Keratinocyte (primary cell): ENCODE results near the gene XRCC2. TPM values are rescaled to one million over a fixed set of nuclear protein-coding genes. Genes with fewer than 3 reads are reported as not detected.

Experiments used
- DNase-seq: peaks from one replicate; pipeline ENCODE4 v3.0.0-alpha.2; 2011; ENCODE audit warnings: low read depth, missing footprints, low spot score
- FAIRE-seq: peaks from 2 replicates; lab custom pipeline; 2011; peaks lifted over from hg19 to GRCh38; lab: Jason Lieb, UNC
- H2AFZ ChIP-seq: 2 replicates; pipeline ENCODE4 v1.6.0; 2012; ENCODE audit warnings: low read length, control low read depth, inconsistent platforms; ENCODE audit not compliant: control insufficient read depth
- H3K27ac ChIP-seq: 2 replicates; pipeline ENCODE4 v1.5.1; 2011; ENCODE audit warnings: low read length; ENCODE audit not compliant: control insufficient read depth, insufficient read depth
- H3K27me3 ChIP-seq: 3 replicates; pipeline ENCODE4 v1.6.0; 2011; ENCODE audit warnings: low read length; ENCODE audit not compliant: control insufficient read depth, insufficient read depth; ENCODE audit errors: extremely low read depth
- H3K36me3 ChIP-seq, 2 experiments: 2 replicates in 1 of 2; 3 replicates in 1 of 2; pipeline ENCODE4 v1.5.1; 2011; ENCODE audit warnings: low read length in 2 of 2, mild to moderate bottlenecking in 1 of 2; ENCODE audit not compliant: control insufficient read depth in 2 of 2, insufficient read depth in 2 of 2; ENCODE audit errors: extremely low read depth in 1 of 2
- H3K4me1 ChIP-seq: 3 replicates; pipeline ENCODE4 v1.5.1; 2011; ENCODE audit warnings: low read length; ENCODE audit not compliant: control insufficient read depth, insufficient read depth; ENCODE audit errors: extremely low read depth
- H3K4me2 ChIP-seq: 3 replicates; pipeline ENCODE4 v1.6.0; 2011; ENCODE audit warnings: low read depth, low read length; ENCODE audit not compliant: control insufficient read depth, insufficient read depth; ENCODE audit errors: extremely low read depth
- H3K4me3 ChIP-seq, 3 experiments: fragments of 200-600 bp in 1 of 3; sonication (generic) in 1 of 3; 2 replicates in 2 of 3; 3 replicates in 1 of 3; pipeline ENCODE4 v1.5.1; 2011 to 2016; ENCODE audit warnings: low read length in 3 of 3, mild to moderate bottlenecking in 3 of 3, control low read depth in 2 of 3, inconsistent platforms in 1 of 3, low read depth in 1 of 3, mixed read lengths in 1 of 3, mixed run types in 1 of 3, moderate library complexity in 1 of 3; ENCODE audit not compliant: control insufficient read depth in 2 of 3, insufficient read depth in 2 of 3; ENCODE audit errors: extremely low read depth in 1 of 3
- H3K79me2 ChIP-seq: 2 replicates; pipeline ENCODE4 v1.6.0; 2012; ENCODE audit warnings: low read length; ENCODE audit not compliant: control insufficient read depth, insufficient read depth
- H3K9ac ChIP-seq: 3 replicates; pipeline ENCODE4 v1.6.0; 2011; ENCODE audit warnings: low read length; ENCODE audit not compliant: control insufficient read depth, insufficient read depth; ENCODE audit errors: extremely low read depth
- H3K9me1 ChIP-seq: 3 replicates; pipeline ENCODE4 v1.6.0; 2011; ENCODE audit warnings: low read length; ENCODE audit not compliant: control insufficient read depth, insufficient read depth; ENCODE audit errors: extremely low read depth
- H3K9me3 ChIP-seq: 2 replicates; pipeline ENCODE4 v1.5.1; 2012; ENCODE audit warnings: low read depth, low read length; ENCODE audit not compliant: control insufficient read depth
- H4K20me1 ChIP-seq: 3 replicates; pipeline ENCODE4 v1.6.0; 2011; ENCODE audit warnings: low read length; ENCODE audit not compliant: control insufficient read depth, insufficient read depth; ENCODE audit errors: extremely low read depth
- CTCF ChIP-seq, 3 experiments: IDR thresholded peaks in 1 of 3; conservative IDR thresholded peaks in 1 of 3; optimal IDR thresholded peaks in 1 of 3; 2 replicates in 2 of 3; 3 replicates in 1 of 3; pipeline versions ENCODE3 to v1.5.1; 2011; ENCODE audit warnings: low read length in 3 of 3, mild to moderate bottlenecking in 3 of 3, moderate library complexity in 2 of 3, control low read depth in 1 of 3, inconsistent platforms in 1 of 3; ENCODE audit not compliant: insufficient read depth in 2 of 3; ENCODE audit errors: extremely low read depth in 1 of 3
- EZH2 ChIP-seq: IDR thresholded peaks from one replicate; pipeline ENCODE4 v1.6.1; 2012; ENCODE audit warnings: inconsistent platforms, mild to moderate bottlenecking, low read length, moderate library complexity
- dilution Hi-C: fragments of 300-500 bp; cut with MboI; formaldehyde crosslinking; loops from one replicate; pipeline ENCODE4 v1.7.0; 2020; ENCODE audit warnings: low sequenced_read_pairs; ENCODE audit not compliant: extremely low pct_ligation_motif_present
- polyA plus RNA-seq, 5 experiments: library from polyadenylated mRNA; depleted of rRNA in 3 of 5; stranded (reverse) in 3 of 5; stranded (forward) in 1 of 5; unstranded in 1 of 5; fragments of >200 nt; gene quantifications; 1 replicate in 1 of 5; 2 replicates in 3 of 5; 3 replicates in 1 of 5; pipeline versions ENCODE4 v1.2.1 to v1.2.3, GENCODE V29; 2011 to 2012; ENCODE audit warnings: missing spikeins in 2 of 5, low read depth in 1 of 5, low replicate concordance in 1 of 5

XRCC2 gene
- polyA plus RNA-seq, 1 donor (not counting 4 experiments of a cell fraction or from before 2014, with no cell fraction given), result 3.8 TPM

GRCh38 chr7:152601305-152601798 is 74.6 kb downstream of the XRCC2 start:
- TF ChIP-seq CTCF (optimal IDR thresholded peaks at IDR 0.05 in 1 of 3, IDR thresholded peaks at IDR 0.05 in 1 of 3, conservative IDR thresholded peaks at IDR 0.05 in 1 of 3; ENCODE audit: extremely low read depth in 1 of 3, insufficient read depth in 2 of 3, low read length in 3 of 3), result no peak
- TF ChIP-seq EZH2, result no peak
- DNase-seq (no peak), FAIRE-seq (no peak)
- H3K79me2 ChIP-seq, result no peaks in the 10 kb centered on the region
- dilution Hi-C loops, result no loop called here
- no peaks in the 10 kb centered on the region for H3K27me3 ChIP-seq
- H3K9me1 ChIP-seq, result no peaks in the 10 kb centered on the region
- no peaks in the 10 kb centered on the region for H3K36me3 ChIP-seq
- H3K4me3 ChIP-seq, result no peak overlapping the region
- no peak overlapping the region for H3K9ac ChIP-seq
- no peak overlapping the region for H3K27ac ChIP-seq
- H3K9me3 ChIP-seq, result no peaks in the 10 kb centered on the region
- no peak overlapping the region for H3K4me2 ChIP-seq
- H2AFZ ChIP-seq, result no peak overlapping the region
- no peaks in the 10 kb centered on the region for H4K20me1 ChIP-seq
- no peaks in the 10 kb centered on the region for H3K4me1 ChIP-seq

- dilution Hi-C loops, result no loop called here
- FAIRE-seq, result no peak
Measured at GRCh38 chr7:152600266-152600665, 75.7 kb downstream of the XRCC2 start.

More at GRCh38 chr7:152600266-152600665, 75.7 kb downstream of the XRCC2 start:
- no peak overlapping the region for H2AFZ ChIP-seq
- no peaks in the 10 kb centered on the region for H4K20me1 ChIP-seq
- no peak overlapping the region for H3K4me3 ChIP-seq
- no peak for DNase-seq
- H3K79me2 ChIP-seq, result no peaks in the 10 kb centered on the region
- TF ChIP-seq CTCF (optimal IDR thresholded peaks at IDR 0.05 in 1 of 3, IDR thresholded peaks at IDR 0.05 in 1 of 3, conservative IDR thresholded peaks at IDR 0.05 in 1 of 3; ENCODE audit: extremely low read depth in 1 of 3, insufficient read depth in 2 of 3, low read length in 3 of 3), result no peak
- no peak for TF ChIP-seq EZH2
- no peaks in the 10 kb centered on the region for H3K4me1 ChIP-seq
- no peak overlapping the region for H3K27ac ChIP-seq
- no peak overlapping the region for H3K4me2 ChIP-seq
- H3K9me1 ChIP-seq, result no peaks in the 10 kb centered on the region
- H3K9me3 ChIP-seq, result no peaks in the 10 kb centered on the region
- no peaks in the 10 kb centered on the region for H3K27me3 ChIP-seq
- no peak overlapping the region for H3K9ac ChIP-seq
- H3K36me3 ChIP-seq, result no peaks in the 10 kb centered on the region
